Measurements from ENCODE around the gene HTR2B. TPM values are rescaled to one million over a fixed set of nuclear protein-coding genes. Genes with fewer than 3 reads are reported as not detected.

The HTR2B gene
- under 1 TPM in 1 of 4 donors, not detected in 3; 0.09 TPM for total RNA-seq

- no peak for DNase-seq
- no peak for ATAC-seq
- peaks cover 0 to 29% of the 10 kb centered on the region in 2 donors for H3K4me1 ChIP-seq
- H3K36me3 ChIP-seq = no peaks in the 10 kb centered on the region
- intact Hi-C loops (cut with DNase I; ENCODE audit: low total_unique reads) (no loop called here), in situ Hi-C loops (cut with MboI; ENCODE audit: low sequenced_read_pairs in 4 of 4) (loop anchor here in 3 of 4 donors (25.0 kb wide), 3 partner anchors 287 to 337 kb away; partner anchors contain the start of gene NCL (in 1 of the 3))
- no peaks in the 10 kb centered on the region for H3K27me3 ChIP-seq
- no peaks in the 10 kb centered on the region for H3K9me3 ChIP-seq
- H3K27ac ChIP-seq = no peak within 1 kb of the TSS
- TF ChIP-seq, protein P1, sequence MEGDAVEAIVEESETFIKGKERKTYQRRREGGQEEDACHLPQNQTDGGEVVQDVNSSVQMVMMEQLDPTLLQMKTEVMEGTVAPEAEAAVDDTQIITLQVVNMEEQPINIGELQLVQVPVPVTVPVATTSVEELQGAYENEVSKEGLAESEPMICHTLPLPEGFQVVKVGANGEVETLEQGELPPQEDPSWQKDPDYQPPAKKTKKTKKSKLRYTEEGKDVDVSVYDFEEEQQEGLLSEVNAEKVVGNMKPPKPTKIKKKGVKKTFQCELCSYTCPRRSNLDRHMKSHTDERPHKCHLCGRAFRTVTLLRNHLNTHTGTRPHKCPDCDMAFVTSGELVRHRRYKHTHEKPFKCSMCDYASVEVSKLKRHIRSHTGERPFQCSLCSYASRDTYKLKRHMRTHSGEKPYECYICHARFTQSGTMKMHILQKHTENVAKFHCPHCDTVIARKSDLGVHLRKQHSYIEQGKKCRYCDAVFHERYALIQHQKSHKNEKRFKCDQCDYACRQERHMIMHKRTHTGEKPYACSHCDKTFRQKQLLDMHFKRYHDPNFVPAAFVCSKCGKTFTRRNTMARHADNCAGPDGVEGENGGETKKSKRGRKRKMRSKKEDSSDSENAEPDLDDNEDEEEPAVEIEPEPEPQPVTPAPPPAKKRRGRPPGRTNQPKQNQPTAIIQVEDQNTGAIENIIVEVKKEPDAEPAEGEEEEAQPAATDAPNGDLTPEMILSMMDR (IDR thresholded peaks at IDR 0.05 in 4 of 5, conservative IDR thresholded peaks at IDR 0.05 in 1 of 5) = no peak
- no peak for TF ChIP-seq POLR2A (IDR thresholded peaks at IDR 0.05)
- no peak within 1 kb of the TSS for H3K4me3 ChIP-seq
These were observed at the start of gene HTR2B for GRCh38 chr2:231124838-231125568. Gene HTR2B (minus strand): TSS chr2:231125042. CDS start chr2:231123764, 1,278 bp downstream.

DNA sequence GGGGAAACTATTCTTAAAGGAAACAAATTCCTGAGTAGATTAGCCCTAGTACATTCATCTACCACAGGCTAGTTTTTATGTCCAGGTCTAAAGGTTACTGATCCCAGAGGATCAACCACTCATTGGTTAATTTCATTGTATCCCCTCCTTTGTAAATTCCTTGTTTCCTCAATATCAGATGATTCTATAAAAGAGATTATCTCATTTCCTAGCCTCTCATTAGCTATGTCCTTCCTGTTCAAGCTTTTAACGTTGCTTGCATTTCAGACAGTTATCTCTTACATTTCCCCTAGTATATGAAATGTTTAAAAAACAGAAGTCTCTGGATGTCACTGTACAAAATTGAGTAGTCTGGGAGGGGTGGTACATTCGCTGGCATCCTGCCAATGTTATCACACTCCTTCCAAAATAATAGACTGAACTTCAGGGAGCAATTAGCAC is 49.4 kb upstream of the HTR2B start:
- peaks cover 2 to 40% of the 10 kb centered on the region in 2 donors for H3K36me3 ChIP-seq
- in situ Hi-C loops (cut with MboI; ENCODE audit: low sequenced_read_pairs in 4 of 4) = no loop called here
- intact Hi-C loops (cut with DNase I; ENCODE audit: low total_unique reads) = no loop called here
- DNase-seq = no peak
- H3K4me1 ChIP-seq = peaks cover 0 to 7% of the 10 kb centered on the region in 2 donors
- no peaks in the 10 kb centered on the region for H3K9me3 ChIP-seq
- no peak overlapping the region for H3K27ac ChIP-seq
- TF ChIP-seq POLR2A (IDR thresholded peaks at IDR 0.05) = no peak
- TF ChIP-seq, protein P1 (IDR thresholded peaks at IDR 0.05 in 4 of 5, conservative IDR thresholded peaks at IDR 0.05 in 1 of 5) = no peak
- ATAC-seq = no peak
- H3K4me3 ChIP-seq = no peak overlapping the region
- no peaks in the 10 kb centered on the region for H3K27me3 ChIP-seq

DNA sequence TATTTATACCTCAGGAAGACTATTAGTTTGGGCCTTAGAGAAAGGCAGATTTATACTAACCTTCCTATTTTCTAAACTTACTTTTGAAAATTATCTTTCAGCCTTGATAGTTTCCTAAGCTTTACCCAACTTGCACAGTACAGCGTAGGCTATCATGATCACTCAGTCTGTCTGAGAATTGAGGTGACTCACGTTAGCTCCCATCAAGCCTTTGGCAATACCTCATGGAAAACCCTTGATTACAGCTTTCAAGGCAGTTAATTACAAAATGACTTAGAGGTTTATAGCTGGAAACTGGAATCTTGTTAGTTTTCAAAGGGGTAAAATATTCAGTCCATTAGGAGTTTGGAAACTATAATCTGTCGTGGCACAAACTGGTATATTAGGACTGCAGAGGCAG is 47.2 kb upstream of the HTR2B start:
- H3K27me3 ChIP-seq = no peaks in the 10 kb centered on the region
- intact Hi-C loops (cut with DNase I; ENCODE audit: low total_unique reads) = no loop called here
- in situ Hi-C loops (cut with MboI; ENCODE audit: low sequenced_read_pairs in 4 of 4) = no loop called here
- ATAC-seq = no peak
- H3K27ac ChIP-seq = no peak overlapping the region
- no peaks in the 10 kb centered on the region for H3K9me3 ChIP-seq
- no peak for DNase-seq
- peaks cover 0 to 3% of the 10 kb centered on the region in 2 donors for H3K4me1 ChIP-seq
- peaks cover 2 to 57% of the 10 kb centered on the region in 2 donors for H3K36me3 ChIP-seq
- H3K4me3 ChIP-seq = no peak overlapping the region
- TF ChIP-seq, protein P1 (IDR thresholded peaks at IDR 0.05 in 4 of 5, conservative IDR thresholded peaks at IDR 0.05 in 1 of 5) = no peak
- TF ChIP-seq POLR2A (IDR thresholded peaks at IDR 0.05) = no peak

GRCh38 chr2:231170055-231170454 is 45.2 kb upstream of the HTR2B start:
- Histone ChIP-seq H3K36me3 (peaks cover 2 to 74% of the 10 kb centered on the region in 2 donors), H3K4me1 (peaks cover 0 to 3% of the 10 kb centered on the region in 2 donors), H3K4me3 (no peak overlapping the region), H3K27ac (no peak overlapping the region), H3K9me3 (no peaks in the 10 kb centered on the region), H3K27me3 (no peaks in the 10 kb centered on the region)
- intact Hi-C loops (cut with DNase I; ENCODE audit: low total_unique reads) (no loop called here), in situ Hi-C loops (cut with MboI; ENCODE audit: low sequenced_read_pairs in 4 of 4) (no loop called here)
- ATAC-seq = no peak
- no peak for DNase-seq
- TF ChIP-seq, protein P1 (IDR thresholded peaks at IDR 0.05 in 4 of 5, conservative IDR thresholded peaks at IDR 0.05 in 1 of 5) = no peak
- no peak for TF ChIP-seq POLR2A (IDR thresholded peaks at IDR 0.05)

Measured in gastrocnemius medialis (tissue), 4 donors.